GM10266 (cell line): ENCODE measurements around the gene RERG.
"Not testable (repeated sequence)": the region's sequence is repeated elsewhere in the genome, so short reads cannot be mapped to it uniquely, and the experiment has no call there.

ENCODE experiments used
- DNase-seq: peaks from one replicate; pipeline ENCODE4 v3.0.0; 2012; ENCODE audit errors: extremely low spot score
- CTCF ChIP-seq: IDR thresholded peaks from 2 replicates; pipeline ENCODE4 v1.5.1; 2012; ENCODE audit warnings: mild to moderate bottlenecking, low read depth; ENCODE audit not compliant: control insufficient read depth, insufficient read depth; ENCODE audit errors: missing control alignments

RERG gene

GRCh38 chr12:15090441-15090840 lies 130.8 kb downstream of the RERG start:
- DNase-seq, result no peak
- TF ChIP-seq CTCF, result no peak

- no peak for TF ChIP-seq CTCF
- DNase-seq, result no peak
Measured at GRCh38 chr12:15088105-15088504, 133.1 kb downstream of the RERG start.

GRCh38 chr12:15077751-15078150 lies 143.5 kb downstream of the RERG start:
- DNase-seq, result not testable (repeated sequence)

GRCh38 chr12:15074351-15074750 lies 146.9 kb downstream of the RERG start:
- DNase-seq, result no peak
- TF ChIP-seq CTCF, result no peak

- no peak for DNase-seq
- no peak for TF ChIP-seq CTCF
Measured at GRCh38 chr12:15059123-15059522, 162.1 kb downstream of the RERG start.
